Liver (tissue), 9 donors: ENCODE data around the gene HEXIM1. TPM values are rescaled to one million over a fixed set of nuclear protein-coding genes. Genes with fewer than 3 reads are reported as not detected.

Experiments used
- DNase-seq: peaks from one replicate; pipeline ENCODE4 v3.0.0-alpha.2; 2017; ENCODE audit warnings: low spot score
- H3K27ac ChIP-seq, 2 donors: one replicate each; pipeline ENCODE4 v1.7.0; 2013; ENCODE audit warnings: inconsistent platforms in 2 of 2, low read length in 2 of 2, control low read depth in 1 of 2, low read depth in 1 of 2, mild to moderate bottlenecking in 1 of 2
- H3K27me3 ChIP-seq, 4 donors: one replicate each; pipeline versions ENCODE4 v1.6.1 to v1.7.0; 2013; ENCODE audit warnings: low read length in 3 of 4, inconsistent platforms in 1 of 4, mild to moderate bottlenecking in 1 of 4, moderate library complexity in 1 of 4; ENCODE audit not compliant: control insufficient read depth in 4 of 4, insufficient read depth in 4 of 4
- H3K36me3 ChIP-seq, 4 donors: one replicate each; pipeline versions ENCODE4 v1.6.1 to v1.7.0; 2013; ENCODE audit warnings: low read length in 3 of 4, mild to moderate bottlenecking in 3 of 4, low read depth in 1 of 4, moderate library complexity in 1 of 4; ENCODE audit not compliant: control insufficient read depth in 4 of 4, insufficient read depth in 3 of 4
- H3K4me1 ChIP-seq, 4 donors: one replicate each; pipeline versions ENCODE4 v1.6.1 to v1.7.0; 2013; ENCODE audit warnings: low read length in 3 of 4, mild to moderate bottlenecking in 3 of 4, moderate library complexity in 1 of 4; ENCODE audit not compliant: control insufficient read depth in 4 of 4, insufficient read depth in 4 of 4
- H3K4me3 ChIP-seq, 3 donors: one replicate each; pipeline versions ENCODE4 v1.6.1 to v1.7.0; 2013; ENCODE audit warnings: low read length in 3 of 3, control low read depth in 1 of 3, low read depth in 1 of 3, mild to moderate bottlenecking in 1 of 3
- H3K9ac ChIP-seq, 2 donors: one replicate each; pipeline ENCODE4 v1.7.0; 2013; ENCODE audit warnings: low read length in 2 of 2, mild to moderate bottlenecking in 2 of 2, moderate library complexity in 2 of 2, control low read depth in 1 of 2, low read depth in 1 of 2
- H3K9me3 ChIP-seq, 4 donors: one replicate each; pipeline versions ENCODE4 v1.6.1 to v1.7.0; 2013; ENCODE audit warnings: low read length in 3 of 4; ENCODE audit not compliant: control insufficient read depth in 4 of 4
- EGR1 ChIP-seq, 2 donors: IDR thresholded peaks; 2 replicates each; pipeline ENCODE4 v1.6.1; 2016 to 2018; ENCODE audit warnings: antibody characterized with exemption in 2 of 2, low read depth in 2 of 2
- FOXA2 ChIP-seq: IDR thresholded peaks from 2 replicates; pipeline ENCODE4 v1.6.1; 2016; ENCODE audit warnings: antibody characterized with exemption
- GABPA ChIP-seq, 2 donors: IDR thresholded peaks in 1 of 2; conservative IDR thresholded peaks in 1 of 2; 2 replicates each; pipeline ENCODE4 v1.6.1; 2016; ENCODE audit warnings: antibody characterized with exemption in 2 of 2, mild to moderate bottlenecking in 1 of 2, moderate library complexity in 1 of 2
- HNF4G ChIP-seq: IDR thresholded peaks from 2 replicates; pipeline ENCODE4 v1.6.1; 2016; ENCODE audit warnings: antibody characterized with exemption
- JUND ChIP-seq, 2 donors: IDR thresholded peaks; 2 replicates each; pipeline ENCODE4 v1.6.1; 2016; ENCODE audit warnings: antibody characterized with exemption in 2 of 2
- NR2F2 ChIP-seq: IDR thresholded peaks from 2 replicates; pipeline ENCODE4 v1.6.1; 2016; ENCODE audit warnings: antibody characterized with exemption
- RXRA ChIP-seq, 2 donors: IDR thresholded peaks; 2 replicates each; pipeline ENCODE4 v1.6.1; 2017 to 2018; ENCODE audit warnings: antibody characterized with exemption in 2 of 2, mild to moderate bottlenecking in 1 of 2
- SP1 ChIP-seq: IDR thresholded peaks from 2 replicates; pipeline ENCODE4 v1.6.1; 2018; ENCODE audit warnings: antibody characterized with exemption, mild to moderate bottlenecking
- TAF1 ChIP-seq: conservative IDR thresholded peaks from 2 replicates; pipeline ENCODE4 v1.6.1; 2016; ENCODE audit warnings: antibody characterized with exemption, mild to moderate bottlenecking
- YY1 ChIP-seq: IDR thresholded peaks from 2 replicates; pipeline ENCODE4 v1.6.1; 2016; ENCODE audit warnings: antibody characterized with exemption, mild to moderate bottlenecking
- WGBS: extraction: QIAGEN DNeasy Blood & Tissue Kit; methylation state at CpG from one replicate; pipeline ENCODE4 v1.1.7; 2013; 5-methylcytosine and 5-hydroxymethylcytosine counted together
- polyA plus RNA-seq, 2 donors: library from polyadenylated mRNA; stranded (reverse) in 1 of 2; unstranded in 1 of 2; fragments of 200-250 nt in 1 of 2; fragments of >200 nt in 1 of 2; fragmentation: Nextera tagmentation in 1 of 2; extraction: Ambion mirVana in 1 of 2; gene quantifications; one replicate each; pipeline versions ENCODE4 v1.2.1 to v1.2.3, GENCODE V29; 2013 to 2015
- total RNA-seq, 2 donors: library from RNA; depleted of rRNA; stranded (reverse); fragments of >200 nt; gene quantifications; one replicate each; pipeline ENCODE4 v1.2.3, GENCODE V29; 2014
- TF ChIP-seq, protein P1 (sequence below): IDR thresholded peaks from 2 replicates; pipeline ENCODE4 v1.6.1; 2016; ENCODE audit warnings: antibody characterized with exemption, mild to moderate bottlenecking
- TF ChIP-seq, protein P2 (sequence below): fragments of 150-350 bp; IDR thresholded peaks from 2 replicates; pipeline ENCODE4 v1.5.1; 2017; ENCODE audit warnings: improper control_type of control experiment, low read depth, low read length; ENCODE audit not compliant: missing input control
- TF ChIP-seq, protein P3 (sequence below): IDR thresholded peaks from 2 replicates; pipeline ENCODE4 v1.6.1; 2016; ENCODE audit warnings: antibody characterized with exemption
- TF ChIP-seq, protein P4 (sequence below): IDR thresholded peaks from 2 replicates; pipeline ENCODE4 v1.6.1; 2016; ENCODE audit warnings: antibody characterized with exemption
- TF ChIP-seq, protein P5 (sequence below): IDR thresholded peaks from 2 replicates; pipeline ENCODE4 v1.6.1; 2016; ENCODE audit warnings: antibody characterized with exemption
- donor health status: healthy.
- donor health status: healthy.
- donor health status: healthy.
- donor health status: healthy.
- donor health status: healthy.

HEXIM1 gene
- total and polyA plus RNA-seq, 4 donors = 7.4 to 14.3 (median 12.3) TPM

DNA sequence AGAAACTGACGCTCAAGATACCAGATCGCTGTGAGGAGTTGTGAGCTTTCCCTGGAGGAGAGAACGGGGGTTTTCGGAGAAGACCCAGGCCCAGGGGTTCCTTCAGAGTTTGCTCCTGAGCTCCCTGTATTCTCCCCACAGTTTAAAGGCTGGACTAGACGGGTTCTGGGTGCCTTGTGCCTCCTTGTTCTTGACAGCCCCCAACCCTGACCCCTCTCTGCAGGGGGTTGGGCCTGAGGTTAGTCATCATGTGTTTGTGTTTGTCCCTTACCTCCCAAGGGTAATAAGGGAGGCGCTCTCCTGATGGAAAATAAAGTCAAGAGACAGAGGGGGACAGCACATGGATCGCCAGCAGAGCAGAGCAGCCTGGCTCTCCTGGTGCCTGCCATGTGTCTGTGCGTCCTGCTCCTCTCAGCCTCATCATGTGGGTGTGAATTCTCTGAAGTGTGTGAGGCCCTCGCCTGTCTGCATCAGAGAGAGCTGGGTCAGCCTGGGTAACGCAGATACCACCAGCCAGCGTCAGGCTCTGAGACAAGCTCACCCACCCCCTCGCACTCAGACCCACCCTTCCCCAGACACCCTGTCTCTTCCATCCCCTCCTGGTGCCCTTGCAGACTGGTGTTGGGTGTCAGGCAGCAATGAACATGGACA is 22.1 kb downstream of the HEXIM1 start:
- DNase-seq = no peak
- peaks cover 7 to 26% (median 21%) of the 10 kb centered on the region in 4 donors for H3K4me1 ChIP-seq
- TF ChIP-seq TAF1 (no peak), SP1 (no peak), GABPA (IDR thresholded peaks at IDR 0.05 in 1 of 2, conservative IDR thresholded peaks at IDR 0.05 in 1 of 2) (no peak), NR2F2 (no peak), HNF4G (no peak)
- TF ChIP-seq, protein P1, sequence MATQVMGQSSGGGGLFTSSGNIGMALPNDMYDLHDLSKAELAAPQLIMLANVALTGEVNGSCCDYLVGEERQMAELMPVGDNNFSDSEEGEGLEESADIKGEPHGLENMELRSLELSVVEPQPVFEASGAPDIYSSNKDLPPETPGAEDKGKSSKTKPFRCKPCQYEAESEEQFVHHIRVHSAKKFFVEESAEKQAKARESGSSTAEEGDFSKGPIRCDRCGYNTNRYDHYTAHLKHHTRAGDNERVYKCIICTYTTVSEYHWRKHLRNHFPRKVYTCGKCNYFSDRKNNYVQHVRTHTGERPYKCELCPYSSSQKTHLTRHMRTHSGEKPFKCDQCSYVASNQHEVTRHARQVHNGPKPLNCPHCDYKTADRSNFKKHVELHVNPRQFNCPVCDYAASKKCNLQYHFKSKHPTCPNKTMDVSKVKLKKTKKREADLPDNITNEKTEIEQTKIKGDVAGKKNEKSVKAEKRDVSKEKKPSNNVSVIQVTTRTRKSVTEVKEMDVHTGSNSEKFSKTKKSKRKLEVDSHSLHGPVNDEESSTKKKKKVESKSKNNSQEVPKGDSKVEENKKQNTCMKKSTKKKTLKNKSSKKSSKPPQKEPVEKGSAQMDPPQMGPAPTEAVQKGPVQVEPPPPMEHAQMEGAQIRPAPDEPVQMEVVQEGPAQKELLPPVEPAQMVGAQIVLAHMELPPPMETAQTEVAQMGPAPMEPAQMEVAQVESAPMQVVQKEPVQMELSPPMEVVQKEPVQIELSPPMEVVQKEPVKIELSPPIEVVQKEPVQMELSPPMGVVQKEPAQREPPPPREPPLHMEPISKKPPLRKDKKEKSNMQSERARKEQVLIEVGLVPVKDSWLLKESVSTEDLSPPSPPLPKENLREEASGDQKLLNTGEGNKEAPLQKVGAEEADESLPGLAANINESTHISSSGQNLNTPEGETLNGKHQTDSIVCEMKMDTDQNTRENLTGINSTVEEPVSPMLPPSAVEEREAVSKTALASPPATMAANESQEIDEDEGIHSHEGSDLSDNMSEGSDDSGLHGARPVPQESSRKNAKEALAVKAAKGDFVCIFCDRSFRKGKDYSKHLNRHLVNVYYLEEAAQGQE = no peak
- TF ChIP-seq, protein P2, sequence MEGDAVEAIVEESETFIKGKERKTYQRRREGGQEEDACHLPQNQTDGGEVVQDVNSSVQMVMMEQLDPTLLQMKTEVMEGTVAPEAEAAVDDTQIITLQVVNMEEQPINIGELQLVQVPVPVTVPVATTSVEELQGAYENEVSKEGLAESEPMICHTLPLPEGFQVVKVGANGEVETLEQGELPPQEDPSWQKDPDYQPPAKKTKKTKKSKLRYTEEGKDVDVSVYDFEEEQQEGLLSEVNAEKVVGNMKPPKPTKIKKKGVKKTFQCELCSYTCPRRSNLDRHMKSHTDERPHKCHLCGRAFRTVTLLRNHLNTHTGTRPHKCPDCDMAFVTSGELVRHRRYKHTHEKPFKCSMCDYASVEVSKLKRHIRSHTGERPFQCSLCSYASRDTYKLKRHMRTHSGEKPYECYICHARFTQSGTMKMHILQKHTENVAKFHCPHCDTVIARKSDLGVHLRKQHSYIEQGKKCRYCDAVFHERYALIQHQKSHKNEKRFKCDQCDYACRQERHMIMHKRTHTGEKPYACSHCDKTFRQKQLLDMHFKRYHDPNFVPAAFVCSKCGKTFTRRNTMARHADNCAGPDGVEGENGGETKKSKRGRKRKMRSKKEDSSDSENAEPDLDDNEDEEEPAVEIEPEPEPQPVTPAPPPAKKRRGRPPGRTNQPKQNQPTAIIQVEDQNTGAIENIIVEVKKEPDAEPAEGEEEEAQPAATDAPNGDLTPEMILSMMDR = no peak
- H3K36me3 ChIP-seq = peaks cover 0 to 14% (median 0%) of the 10 kb centered on the region in 4 donors
- H3K9me3 ChIP-seq = no peaks in the 10 kb centered on the region
- WGBS = 94% methylated on average over 12 of the region's 12 CpGs
- H3K9ac ChIP-seq = no peak overlapping the region
- H3K27ac ChIP-seq = peak overlapping the region; percentile 11 to 81
- H3K4me3 ChIP-seq = no peak overlapping the region
- H3K27me3 ChIP-seq = no peaks in the 10 kb centered on the region

DNA sequence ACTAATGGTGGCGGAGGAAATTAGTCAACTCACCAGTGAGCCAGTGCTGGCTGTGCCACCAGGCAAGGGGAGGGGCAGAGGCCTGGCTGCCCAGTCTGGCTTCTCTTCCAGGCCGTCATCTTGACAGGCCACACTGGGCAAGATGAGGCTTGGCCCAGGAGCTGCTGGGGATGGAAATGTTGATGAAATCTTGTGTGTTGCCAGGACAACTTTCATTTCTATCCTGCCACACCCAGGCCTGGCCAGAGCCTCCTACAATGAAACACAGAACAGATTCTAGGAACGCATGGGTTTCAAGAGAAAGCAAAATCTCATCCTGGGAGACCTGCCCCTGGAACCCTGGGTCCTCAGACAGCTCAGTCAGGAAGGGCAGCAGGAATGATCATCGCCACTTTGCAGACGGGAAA is 22.7 kb downstream of the HEXIM1 start:
- TF ChIP-seq, protein P2 = no peak
- TF ChIP-seq JUND (IDR thresholded peaks at IDR 0.05) = no peak
- TF ChIP-seq, protein P3, sequence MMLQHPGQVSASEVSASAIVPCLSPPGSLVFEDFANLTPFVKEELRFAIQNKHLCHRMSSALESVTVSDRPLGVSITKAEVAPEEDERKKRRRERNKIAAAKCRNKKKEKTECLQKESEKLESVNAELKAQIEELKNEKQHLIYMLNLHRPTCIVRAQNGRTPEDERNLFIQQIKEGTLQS = no peak
- TF ChIP-seq YY1 = no peak
- TF ChIP-seq FOXA2 = no peak
- TF ChIP-seq EGR1 (IDR thresholded peaks at IDR 0.05; ENCODE audit: low read depth in 2 of 2) = no peak
- TF ChIP-seq, protein P4, sequence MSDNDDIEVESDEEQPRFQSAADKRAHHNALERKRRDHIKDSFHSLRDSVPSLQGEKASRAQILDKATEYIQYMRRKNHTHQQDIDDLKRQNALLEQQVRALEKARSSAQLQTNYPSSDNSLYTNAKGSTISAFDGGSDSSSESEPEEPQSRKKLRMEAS = no peak
- TF ChIP-seq, protein P1 = no peak
- no peak for TF ChIP-seq GABPA (IDR thresholded peaks at IDR 0.05 in 1 of 2, conservative IDR thresholded peaks at IDR 0.05 in 1 of 2)
- TF ChIP-seq, protein P5, sequence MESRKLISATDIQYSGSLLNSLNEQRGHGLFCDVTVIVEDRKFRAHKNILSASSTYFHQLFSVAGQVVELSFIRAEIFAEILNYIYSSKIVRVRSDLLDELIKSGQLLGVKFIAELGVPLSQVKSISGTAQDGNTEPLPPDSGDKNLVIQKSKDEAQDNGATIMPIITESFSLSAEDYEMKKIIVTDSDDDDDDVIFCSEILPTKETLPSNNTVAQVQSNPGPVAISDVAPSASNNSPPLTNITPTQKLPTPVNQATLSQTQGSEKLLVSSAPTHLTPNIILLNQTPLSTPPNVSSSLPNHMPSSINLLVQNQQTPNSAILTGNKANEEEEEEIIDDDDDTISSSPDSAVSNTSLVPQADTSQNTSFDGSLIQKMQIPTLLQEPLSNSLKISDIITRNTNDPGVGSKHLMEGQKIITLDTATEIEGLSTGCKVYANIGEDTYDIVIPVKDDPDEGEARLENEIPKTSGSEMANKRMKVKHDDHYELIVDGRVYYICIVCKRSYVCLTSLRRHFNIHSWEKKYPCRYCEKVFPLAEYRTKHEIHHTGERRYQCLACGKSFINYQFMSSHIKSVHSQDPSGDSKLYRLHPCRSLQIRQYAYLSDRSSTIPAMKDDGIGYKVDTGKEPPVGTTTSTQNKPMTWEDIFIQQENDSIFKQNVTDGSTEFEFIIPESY = no peak
- no peak for TF ChIP-seq SP1
- no peak for TF ChIP-seq RXRA (IDR thresholded peaks at IDR 0.05)
- no peak for TF ChIP-seq TAF1
- Histone ChIP-seq H3K9me3 (no peaks in the 10 kb centered on the region), H3K27me3 (no peaks in the 10 kb centered on the region), H3K9ac (no peak overlapping the region), H3K4me1 (peaks cover 7 to 26% (median 21%) of the 10 kb centered on the region in 4 donors), H3K4me3 (no peak overlapping the region), H3K36me3 (peaks cover 0 to 14% (median 0%) of the 10 kb centered on the region in 4 donors), H3K27ac (peak overlapping the region; percentile 58 to 81)
- WGBS = 57% methylated on average over 5 of the region's 5 CpGs
- no peak for DNase-seq
